GM12801 (cell line): ENCODE measurements around the gene KCNK18.

Experiments used
- TF ChIP-seq, protein P1 (sequence below): IDR thresholded peaks from one replicate; pipeline ENCODE4 v1.5.1; 2011; ENCODE audit warnings: control low read depth; ENCODE audit not compliant: insufficient read length; ENCODE audit errors: extremely low read depth

KCNK18 gene

DNA sequence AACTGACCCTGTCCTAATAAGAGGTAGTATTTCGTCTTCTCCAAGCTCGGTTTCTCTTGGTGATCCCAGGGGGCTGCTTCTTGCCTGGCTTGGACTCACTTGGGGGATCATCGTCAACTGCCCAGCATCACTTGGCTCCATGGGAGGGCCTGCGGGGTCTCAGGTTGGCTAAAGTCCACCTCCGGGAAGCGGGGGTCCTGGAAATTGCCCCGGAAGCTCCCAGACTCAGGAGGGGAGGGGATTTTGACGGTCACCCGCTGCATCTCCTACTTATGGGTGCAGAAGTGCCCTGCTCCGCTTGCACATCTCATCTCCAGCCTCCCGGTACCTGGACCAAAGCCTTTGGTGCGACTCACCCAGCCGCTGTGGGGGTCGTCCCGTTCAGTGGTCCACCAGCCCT is 18.7 kb downstream of the KCNK18 start:
- TF ChIP-seq, protein P1, sequence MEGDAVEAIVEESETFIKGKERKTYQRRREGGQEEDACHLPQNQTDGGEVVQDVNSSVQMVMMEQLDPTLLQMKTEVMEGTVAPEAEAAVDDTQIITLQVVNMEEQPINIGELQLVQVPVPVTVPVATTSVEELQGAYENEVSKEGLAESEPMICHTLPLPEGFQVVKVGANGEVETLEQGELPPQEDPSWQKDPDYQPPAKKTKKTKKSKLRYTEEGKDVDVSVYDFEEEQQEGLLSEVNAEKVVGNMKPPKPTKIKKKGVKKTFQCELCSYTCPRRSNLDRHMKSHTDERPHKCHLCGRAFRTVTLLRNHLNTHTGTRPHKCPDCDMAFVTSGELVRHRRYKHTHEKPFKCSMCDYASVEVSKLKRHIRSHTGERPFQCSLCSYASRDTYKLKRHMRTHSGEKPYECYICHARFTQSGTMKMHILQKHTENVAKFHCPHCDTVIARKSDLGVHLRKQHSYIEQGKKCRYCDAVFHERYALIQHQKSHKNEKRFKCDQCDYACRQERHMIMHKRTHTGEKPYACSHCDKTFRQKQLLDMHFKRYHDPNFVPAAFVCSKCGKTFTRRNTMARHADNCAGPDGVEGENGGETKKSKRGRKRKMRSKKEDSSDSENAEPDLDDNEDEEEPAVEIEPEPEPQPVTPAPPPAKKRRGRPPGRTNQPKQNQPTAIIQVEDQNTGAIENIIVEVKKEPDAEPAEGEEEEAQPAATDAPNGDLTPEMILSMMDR, result no peak

DNA sequence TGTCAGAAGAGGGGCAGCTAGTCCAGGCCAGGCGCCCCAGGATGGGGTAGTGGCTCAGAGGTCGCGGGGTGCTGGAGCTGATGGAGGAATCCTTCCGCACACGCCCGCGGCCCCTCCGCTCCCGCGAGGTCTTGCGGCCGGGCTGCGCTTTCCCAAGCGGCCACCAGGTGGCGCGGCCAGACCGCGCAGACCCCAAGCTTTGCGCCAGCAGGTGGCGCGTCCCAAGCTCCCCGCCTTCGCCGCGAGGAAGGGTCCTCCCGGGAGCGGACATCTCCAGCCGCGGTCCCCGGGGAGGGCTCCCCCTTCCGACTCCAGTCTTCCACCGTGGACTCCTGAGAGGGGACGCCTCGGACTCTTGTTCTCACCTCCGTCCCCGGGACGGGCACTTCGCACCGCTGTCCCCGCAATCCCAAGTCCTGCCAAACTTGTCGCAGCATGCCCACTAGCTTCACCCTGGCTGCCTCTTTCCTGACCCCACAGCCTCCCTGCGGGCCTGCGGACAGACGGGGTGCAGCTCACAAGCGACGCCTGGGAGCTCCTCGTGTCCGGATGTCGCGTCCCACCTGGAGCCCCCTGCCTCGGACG is 19.4 kb downstream of the KCNK18 start:
- TF ChIP-seq, protein P1, result peak; percentile 83

DNA sequence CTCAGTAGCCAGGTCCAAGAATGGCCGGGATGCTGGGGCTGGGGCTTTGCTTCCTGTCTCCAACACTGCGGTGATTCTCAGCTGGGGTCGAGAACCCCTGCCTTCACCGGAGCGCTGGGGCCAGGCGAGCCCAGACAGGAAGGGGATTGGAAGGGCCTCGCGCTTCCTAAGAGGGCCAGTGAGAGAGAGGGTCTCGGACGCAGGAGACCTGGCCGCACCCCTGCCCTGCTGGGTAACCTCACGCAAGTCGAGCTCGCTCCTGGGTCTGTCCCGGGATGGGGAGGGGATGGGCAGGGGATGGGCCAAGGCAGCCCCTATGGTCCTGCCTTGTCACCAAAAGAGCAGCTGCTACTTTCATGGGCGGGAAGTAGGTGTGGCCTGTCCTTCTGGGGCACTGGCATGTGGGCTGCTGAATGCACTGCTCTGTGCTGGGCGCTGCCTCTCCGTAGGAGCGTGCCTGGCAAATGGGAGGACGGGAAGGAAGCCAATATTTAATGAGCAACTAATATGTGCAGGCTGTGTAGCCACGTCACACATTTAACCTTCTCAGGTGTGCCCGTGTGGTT is 20.0 kb downstream of the KCNK18 start:
- TF ChIP-seq, protein P1, result no peak

DNA sequence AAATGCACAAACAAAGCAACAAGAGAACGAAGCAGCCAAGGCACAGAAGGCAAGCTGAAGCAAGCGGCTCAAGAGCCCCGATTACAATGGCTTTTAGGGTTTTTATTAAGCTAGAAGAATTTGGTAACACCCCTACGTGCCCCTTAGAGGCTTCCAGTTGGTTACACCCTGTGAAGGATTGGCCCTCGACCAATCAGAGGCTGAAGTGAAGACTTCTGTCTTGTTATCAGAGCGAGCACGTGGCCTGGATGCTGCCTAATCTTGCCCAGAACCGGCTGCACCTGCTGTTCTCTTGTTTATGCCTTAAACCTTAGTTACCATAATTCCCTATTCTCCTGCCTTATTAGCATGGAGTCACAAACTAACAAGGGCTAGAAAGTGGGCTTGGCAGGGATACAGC is 21.4 kb downstream of the KCNK18 start:
- TF ChIP-seq, protein P1, result no peak

DNA sequence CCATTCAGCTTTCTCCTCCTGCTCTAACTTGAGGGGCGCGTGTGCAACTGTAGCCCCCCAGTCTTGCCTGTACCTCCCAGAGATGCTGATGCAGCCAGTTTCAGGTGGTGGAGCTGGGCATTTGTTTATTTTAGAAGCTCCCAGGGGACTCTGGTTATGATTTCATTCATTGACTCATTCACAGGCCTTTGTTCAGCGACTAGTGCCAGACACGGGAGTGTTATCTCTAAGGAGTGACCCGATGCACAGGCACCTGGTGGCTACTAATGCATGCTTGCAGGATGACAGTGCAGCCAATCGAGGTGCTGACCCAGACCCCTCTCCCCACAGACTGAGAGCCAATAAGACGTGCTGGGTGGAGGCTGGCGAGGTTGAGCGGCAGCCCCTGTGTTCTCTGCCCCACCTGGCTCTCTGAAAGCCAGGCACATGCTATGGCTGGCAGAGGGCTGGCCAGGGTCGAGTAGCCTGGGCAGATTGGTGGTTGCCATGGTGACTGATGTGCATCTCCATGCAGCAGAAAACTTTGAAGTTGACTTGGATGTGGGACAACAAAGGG is 23.9 kb downstream of the KCNK18 start:
- TF ChIP-seq, protein P1, result no peak

DNA sequence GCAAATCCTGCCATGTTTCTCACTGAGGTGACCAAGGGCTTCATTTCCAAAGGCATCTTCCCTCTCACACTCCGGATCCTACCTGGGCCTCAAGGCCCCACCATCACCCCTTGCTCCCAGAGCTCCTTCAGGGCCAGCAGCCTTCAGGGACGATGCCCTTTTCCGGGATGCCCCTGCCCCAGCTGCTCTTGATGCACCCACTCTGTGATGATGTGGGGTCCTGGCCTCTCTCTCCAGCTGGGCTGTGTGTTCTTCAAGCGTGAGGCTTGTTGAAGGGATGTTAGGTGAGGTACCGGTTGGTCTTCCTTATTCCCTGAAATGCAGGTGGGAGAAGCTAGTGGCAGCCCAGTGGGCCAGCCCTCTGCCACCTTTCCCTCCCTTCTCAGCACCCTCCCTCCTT is 25.3 kb downstream of the KCNK18 start:
- TF ChIP-seq, protein P1, result no peak

DNA sequence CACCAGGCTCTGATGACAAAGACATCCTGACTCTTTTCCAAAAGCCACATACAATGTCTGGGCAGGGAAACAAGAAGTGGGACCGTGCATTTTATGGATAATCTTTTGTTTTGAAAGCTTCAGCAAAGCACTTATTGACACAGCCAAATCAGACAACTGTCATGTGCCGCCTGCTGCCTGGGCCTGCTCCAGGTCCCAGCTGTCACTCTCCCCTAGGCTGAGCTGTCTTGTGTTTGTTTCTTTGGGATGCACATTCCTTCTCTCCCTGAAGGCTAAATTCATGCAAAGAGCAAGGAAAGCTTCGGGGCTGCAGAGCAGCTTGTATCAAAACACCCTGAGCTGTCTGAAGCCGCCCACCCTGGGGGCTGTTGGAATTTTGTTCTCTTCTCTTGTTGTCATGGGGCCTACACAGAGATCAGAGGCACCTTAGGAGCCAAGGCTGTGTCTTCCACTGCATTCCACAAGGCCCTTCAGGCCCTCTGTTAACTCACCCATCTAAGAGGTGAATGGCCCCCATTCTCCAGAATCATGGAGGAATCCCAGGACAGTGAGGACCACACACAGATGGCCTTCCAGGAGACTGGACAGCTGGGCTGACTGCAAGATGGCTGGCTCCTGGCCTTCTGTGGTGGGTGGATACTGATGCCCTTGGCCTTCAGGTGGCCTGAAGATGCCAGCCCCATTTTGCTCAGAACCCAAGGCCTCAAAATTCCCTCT is 25.8 kb downstream of the KCNK18 start:
- TF ChIP-seq, protein P1, result no peak
